Lower leg skin (tissue), 3 donors: Measurements from ENCODE around the gene RAB43.
"Not testable (repeated sequence)": the region's sequence is repeated elsewhere in the genome, so short reads cannot be mapped to it uniquely, and the experiment has no call there.

Experiments used
- POLR2A ChIP-seq, 2 donors: fragments of 450-650 bp; IDR thresholded peaks; one replicate each; pipeline ENCODE4 v1.6.1; 2016 to 2017; ENCODE audit warnings: antibody characterized with exemption in 2 of 2, mild to moderate bottlenecking in 1 of 2, moderate library complexity in 1 of 2
- TF ChIP-seq, protein P1 (sequence below), 3 donors: fragments of 450-650 bp; IDR thresholded peaks; one replicate each; pipeline ENCODE4 v1.5.1; 2016; ENCODE audit warnings: antibody characterized with exemption in 3 of 3, mild to moderate bottlenecking in 3 of 3, moderate library complexity in 2 of 3

GRCh38 chr3:129141011-129141410, 19.4 kb upstream of the RAB43 start:
- TF ChIP-seq, protein P1, sequence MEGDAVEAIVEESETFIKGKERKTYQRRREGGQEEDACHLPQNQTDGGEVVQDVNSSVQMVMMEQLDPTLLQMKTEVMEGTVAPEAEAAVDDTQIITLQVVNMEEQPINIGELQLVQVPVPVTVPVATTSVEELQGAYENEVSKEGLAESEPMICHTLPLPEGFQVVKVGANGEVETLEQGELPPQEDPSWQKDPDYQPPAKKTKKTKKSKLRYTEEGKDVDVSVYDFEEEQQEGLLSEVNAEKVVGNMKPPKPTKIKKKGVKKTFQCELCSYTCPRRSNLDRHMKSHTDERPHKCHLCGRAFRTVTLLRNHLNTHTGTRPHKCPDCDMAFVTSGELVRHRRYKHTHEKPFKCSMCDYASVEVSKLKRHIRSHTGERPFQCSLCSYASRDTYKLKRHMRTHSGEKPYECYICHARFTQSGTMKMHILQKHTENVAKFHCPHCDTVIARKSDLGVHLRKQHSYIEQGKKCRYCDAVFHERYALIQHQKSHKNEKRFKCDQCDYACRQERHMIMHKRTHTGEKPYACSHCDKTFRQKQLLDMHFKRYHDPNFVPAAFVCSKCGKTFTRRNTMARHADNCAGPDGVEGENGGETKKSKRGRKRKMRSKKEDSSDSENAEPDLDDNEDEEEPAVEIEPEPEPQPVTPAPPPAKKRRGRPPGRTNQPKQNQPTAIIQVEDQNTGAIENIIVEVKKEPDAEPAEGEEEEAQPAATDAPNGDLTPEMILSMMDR (IDR thresholded peaks at IDR 0.05) = not testable (repeated sequence)
- TF ChIP-seq POLR2A (IDR thresholded peaks at IDR 0.05) = not testable (repeated sequence)
